Adrenal gland (tissue), 5 donors: ENCODE data around the gene DMRTB1.

Source experiments
- CTCF ChIP-seq, 6 experiments: fragments of 450-650 bp in 4 of 6; fragments of 200-600 bp in 2 of 6; sonication (generic) in 1 of 6; IDR thresholded peaks; 1 replicate in 5 of 6; 2 replicates in 1 of 6; pipeline versions ENCODE4 v1.5.1 to v1.8.0; 2016 to 2021; ENCODE audit warnings: antibody characterized with exemption in 6 of 6, mild to moderate bottlenecking in 2 of 6, moderate library complexity in 1 of 6
- POLR2A ChIP-seq, 2 donors: fragments of 450-650 bp; IDR thresholded peaks; one replicate each; pipeline ENCODE4 v1.6.1; 2017; ENCODE audit warnings: antibody characterized with exemption in 2 of 2, mild to moderate bottlenecking in 2 of 2, moderate library complexity in 1 of 2
- donor health status: DM: no; HTN: no; CAD: no.

GRCh38 chr1:53450225-53450624 is 9.0 kb upstream of the DMRTB1 start:
- TF ChIP-seq CTCF (IDR thresholded peaks at IDR 0.05): peak in 1 of 6 experiments; percentile 13
- TF ChIP-seq POLR2A (IDR thresholded peaks at IDR 0.05): no peak
